IPS DF 6.9 (cell line): ENCODE results near the gene CHPF2.
A peak's percentile ranks its signal among the peaks of the same experiment; 100 is the strongest.

Source experiments
- DNase-seq: peaks from one replicate; pipeline ENCODE4 v3.0.0-alpha.2; 2013; ENCODE audit warnings: low read depth, low spot score
- H3K27ac ChIP-seq: one replicate; pipeline ENCODE4 v1.5.1; 2013; ENCODE audit warnings: low read length, control low read depth
- H3K27me3 ChIP-seq: 2 replicates; pipeline ENCODE4 v1.6.1; 2013; ENCODE audit warnings: mild to moderate bottlenecking, low read length; ENCODE audit not compliant: control insufficient read depth, insufficient read depth
- H3K36me3 ChIP-seq: 2 replicates; pipeline ENCODE4 v1.6.1; 2013; ENCODE audit warnings: low read length; ENCODE audit not compliant: control insufficient read depth, insufficient read depth
- H3K4me1 ChIP-seq: 2 replicates; pipeline ENCODE4 v1.6.1; 2013; ENCODE audit warnings: low read length; ENCODE audit not compliant: control insufficient read depth, insufficient read depth
- H3K4me3 ChIP-seq: 2 replicates; pipeline ENCODE4 v1.5.1; 2013; ENCODE audit warnings: mild to moderate bottlenecking, low read length
- H3K9me3 ChIP-seq: 2 replicates; pipeline ENCODE4 v1.6.1; 2013; ENCODE audit warnings: low read length, inconsistent platforms; ENCODE audit not compliant: control insufficient read depth, insufficient read depth
- WGBS: extraction: QIAGEN DNeasy Blood & Tissue Kit; methylation state at CpG from one replicate; pipeline ENCODE4 v1.1.7; 2013; ENCODE audit warnings: mixed read lengths, missing lambda C conversion rate; ENCODE audit not compliant: insufficient read length, insufficient coverage; 5-methylcytosine and 5-hydroxymethylcytosine counted together

Gene CHPF2

DNA sequence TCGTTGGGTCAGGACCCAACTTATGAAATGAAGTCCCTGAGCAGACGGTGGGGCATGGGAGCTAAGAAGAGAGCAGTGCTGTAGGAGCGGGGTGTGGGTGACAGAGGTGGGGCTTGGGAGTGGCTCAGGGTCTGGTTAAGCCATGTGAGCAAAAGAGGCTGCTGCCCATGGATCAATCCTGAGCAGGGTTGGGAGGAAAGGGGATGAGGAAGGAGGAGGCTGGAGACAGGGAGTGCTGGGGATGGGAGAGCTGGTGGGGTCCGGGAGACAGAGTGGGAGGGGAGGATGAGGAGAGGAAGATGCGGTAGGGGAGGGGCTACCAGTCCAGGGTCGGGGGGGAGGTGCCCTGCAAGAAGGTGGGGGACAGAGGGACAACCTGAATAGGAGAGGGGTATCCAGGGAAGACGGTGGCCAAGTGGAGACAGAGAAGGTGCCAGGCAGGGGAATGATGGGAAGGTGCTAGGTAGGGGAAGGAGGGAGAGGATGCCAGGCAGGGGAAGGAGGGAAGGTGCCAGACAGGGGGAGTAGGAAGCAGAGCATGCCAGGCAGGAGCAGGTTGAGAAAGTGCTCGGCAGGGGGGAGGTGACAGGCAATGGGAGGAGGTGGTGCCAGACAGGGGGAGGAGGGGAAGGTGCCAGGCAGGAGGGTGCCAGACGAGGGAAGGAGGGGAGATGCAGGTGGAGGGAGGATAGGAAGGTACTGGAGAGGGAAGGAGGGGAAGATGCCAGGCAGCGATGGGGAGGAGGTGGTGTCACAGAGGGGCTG is 43.7 kb downstream of the CHPF2 start:
- Histone ChIP-seq H3K4me3 (no peak overlapping the region), H3K36me3 (no peaks in the 10 kb centered on the region), H3K27ac (no peak overlapping the region), H3K4me1 (peaks cover 6% of the 10 kb centered on the region), H3K27me3 (no peaks in the 10 kb centered on the region; the same call in 1 of the 2 replicates), H3K9me3 (no peaks in the 10 kb centered on the region)
- WGBS, result no CpG with 5 or more reads among the region's 10 CpGs
- no peak for DNase-seq

DNA sequence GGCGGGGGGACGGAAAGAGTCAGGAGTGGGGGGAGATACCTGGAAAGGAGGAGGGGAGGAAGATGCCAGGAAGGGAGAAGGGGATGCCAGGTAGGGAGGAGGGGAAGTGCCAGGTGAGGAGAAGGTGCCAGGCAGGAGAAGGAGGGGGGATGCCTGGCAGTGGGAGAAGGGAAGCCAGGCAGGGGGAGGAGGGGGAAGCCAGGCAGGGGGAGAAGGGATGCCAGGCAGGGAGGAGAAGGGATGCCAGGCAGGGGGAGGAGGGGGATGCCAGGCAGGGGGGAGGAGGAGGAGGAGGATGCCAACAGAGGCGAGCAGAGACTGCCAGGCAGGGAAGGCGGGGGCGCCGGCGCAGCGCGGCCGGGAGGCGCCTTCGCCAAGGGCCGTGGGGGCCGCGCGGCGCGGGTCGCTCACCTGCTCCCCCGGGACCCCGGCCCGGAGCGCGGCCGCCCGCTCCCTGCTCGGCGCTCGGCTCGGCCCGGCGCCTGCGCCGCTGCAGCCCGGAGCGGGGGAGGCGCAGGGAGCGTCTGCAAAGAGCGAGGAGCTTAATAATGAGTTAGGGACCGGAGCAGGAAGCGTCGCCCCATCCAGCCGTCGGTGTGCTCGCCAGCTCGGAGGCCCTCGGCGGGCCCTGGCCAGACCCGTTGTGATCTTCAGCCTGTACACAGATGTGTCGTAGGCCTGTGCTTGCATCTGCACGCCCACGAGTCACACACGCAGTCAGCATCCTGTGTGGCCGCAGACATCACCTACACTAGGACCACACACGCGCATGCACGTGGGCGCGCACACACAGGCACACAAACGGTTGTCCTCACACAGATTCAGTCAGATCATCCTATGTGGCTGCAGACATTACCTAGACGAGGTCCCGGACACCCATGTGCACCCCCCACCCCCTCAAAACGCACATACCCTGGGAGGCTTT is 44.6 kb downstream of the CHPF2 start:
- no CpG with 5 or more reads among the region's 63 CpGs for WGBS
- Histone ChIP-seq H3K4me3 (peak overlapping the region; percentile 36; the same call in 1 of the 2 replicates), H3K36me3 (no peaks in the 10 kb centered on the region), H3K4me1 (peaks cover 6% of the 10 kb centered on the region), H3K27me3 (no peaks in the 10 kb centered on the region; the same call in 1 of the 2 replicates), H3K27ac (no peak overlapping the region), H3K9me3 (no peaks in the 10 kb centered on the region)
- no peak for DNase-seq

DNA sequence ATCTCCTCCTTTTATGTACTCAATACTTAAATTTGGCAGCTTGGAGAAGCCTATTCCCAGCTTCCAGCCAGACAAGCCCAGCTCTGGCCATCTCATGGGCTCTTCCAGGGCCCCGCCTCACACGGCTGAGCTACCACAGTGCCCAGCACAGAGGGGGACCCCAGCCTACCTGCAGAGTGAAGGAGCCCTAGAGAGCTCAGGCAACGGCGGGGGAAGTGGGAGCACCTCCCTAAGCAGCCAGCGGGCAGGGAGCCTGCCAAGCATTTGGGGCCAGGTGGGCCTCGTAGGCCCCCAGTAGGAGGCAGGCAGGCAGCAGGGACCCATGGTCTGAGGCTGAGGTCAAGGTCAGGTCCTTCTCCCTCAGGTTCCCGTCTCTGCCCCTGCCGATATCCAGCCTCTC is 45.3 kb downstream of the CHPF2 start:
- no peaks in the 10 kb centered on the region for H3K36me3 ChIP-seq
- no peaks in the 10 kb centered on the region for H3K9me3 ChIP-seq
- DNase-seq, result no peak
- peaks cover 7% of the 10 kb centered on the region for H3K4me1 ChIP-seq
- WGBS, result no CpG with 5 or more reads among the region's 8 CpGs
- H3K27ac ChIP-seq, result no peak overlapping the region
- no peaks in the 10 kb centered on the region; the same call in 1 of the 2 replicates for H3K27me3 ChIP-seq
- H3K4me3 ChIP-seq, result no peak overlapping the region

DNA sequence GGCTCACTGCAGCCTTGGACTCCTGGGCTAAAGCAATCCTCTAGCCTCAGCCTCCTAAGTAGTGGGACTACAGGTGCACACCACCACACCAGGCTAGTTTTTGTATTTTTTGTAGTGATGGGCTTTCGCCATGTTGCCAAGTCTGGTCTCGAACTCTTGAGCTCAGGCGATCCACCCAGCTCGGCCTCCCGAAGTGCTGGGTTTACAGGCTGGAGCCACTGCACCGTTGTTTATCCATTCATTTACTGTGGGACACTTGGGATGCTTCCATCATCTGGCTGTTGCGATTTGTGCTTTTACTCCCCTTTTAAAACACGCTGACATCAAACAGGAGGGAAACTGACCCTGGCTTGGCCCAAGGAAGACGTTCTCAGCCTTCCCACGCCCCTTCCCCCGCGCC is 46.7 kb downstream of the CHPF2 start:
- Histone ChIP-seq H3K9me3 (no peaks in the 10 kb centered on the region), H3K4me3 (no peak overlapping the region), H3K27me3 (no peaks in the 10 kb centered on the region; the same call in 1 of the 2 replicates), H3K36me3 (no peaks in the 10 kb centered on the region), H3K4me1 (peaks cover 7% of the 10 kb centered on the region), H3K27ac (no peak overlapping the region)
- DNase-seq, result no peak
- WGBS, result no CpG with 5 or more reads among the region's 12 CpGs

DNA sequence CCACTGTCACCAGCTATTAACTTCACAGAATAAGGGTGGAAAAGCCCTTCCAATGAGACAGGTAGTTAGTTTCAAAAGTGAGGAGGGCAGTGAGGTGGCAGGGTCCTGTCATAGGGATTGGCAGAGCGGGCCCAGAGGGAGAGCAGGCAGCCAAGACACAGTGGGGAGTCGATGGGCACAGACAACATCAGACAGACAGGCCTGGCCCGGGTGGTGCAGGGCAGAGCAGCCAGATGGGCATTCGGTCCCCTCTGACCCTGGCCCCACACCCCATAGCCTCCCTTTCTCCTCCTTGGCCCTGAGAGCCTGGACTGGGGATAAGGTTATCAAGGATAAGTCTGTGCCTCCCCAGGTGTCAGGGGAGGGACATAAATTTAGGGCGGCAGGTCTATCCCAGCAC is 47.6 kb downstream of the CHPF2 start:
- WGBS, result no CpG with 5 or more reads among the region's 5 CpGs
- H3K27me3 ChIP-seq, result no peaks in the 10 kb centered on the region; the same call in 1 of the 2 replicates
- H3K27ac ChIP-seq, result no peak overlapping the region
- H3K9me3 ChIP-seq, result no peaks in the 10 kb centered on the region
- H3K4me1 ChIP-seq, result peaks cover 7% of the 10 kb centered on the region
- DNase-seq, result no peak
- H3K4me3 ChIP-seq, result no peak overlapping the region
- H3K36me3 ChIP-seq, result no peaks in the 10 kb centered on the region

DNA sequence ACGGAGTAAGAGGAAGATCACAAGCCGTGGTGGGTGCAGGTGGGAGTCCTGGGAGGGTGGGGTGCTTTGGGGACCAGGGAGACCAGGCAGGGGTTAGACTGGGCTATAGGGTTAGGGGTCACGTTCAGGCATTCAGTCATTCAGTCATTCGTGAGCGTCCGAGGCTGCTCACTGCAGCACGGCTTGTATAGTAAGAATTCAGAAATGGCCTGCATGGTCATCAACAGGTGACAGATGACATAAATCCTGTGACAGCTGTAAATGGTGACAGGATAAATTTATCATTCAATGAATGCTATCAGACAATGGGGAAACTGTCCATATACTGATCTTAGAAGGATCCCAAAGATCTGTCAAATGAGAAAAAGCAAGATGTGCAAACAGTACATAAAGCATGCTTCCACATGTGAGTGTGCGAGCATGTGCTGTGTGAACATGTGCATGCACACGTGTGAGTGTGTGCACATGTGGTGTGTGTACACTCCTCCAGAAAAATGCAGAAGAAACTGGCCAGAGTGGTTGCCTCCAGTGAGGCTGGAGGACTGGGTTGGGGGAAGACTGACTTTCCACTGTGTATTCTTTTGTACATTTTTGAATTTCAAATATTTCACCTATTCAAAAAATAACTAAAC is 48.2 kb downstream of the CHPF2 start:
- H3K27ac ChIP-seq, result no peak overlapping the region
- H3K4me3 ChIP-seq, result no peak overlapping the region
- H3K36me3 ChIP-seq, result no peaks in the 10 kb centered on the region
- peaks cover 7% of the 10 kb centered on the region for H3K4me1 ChIP-seq
- no peaks in the 10 kb centered on the region for H3K9me3 ChIP-seq
- no peaks in the 10 kb centered on the region; the same call in 1 of the 2 replicates for H3K27me3 ChIP-seq
- DNase-seq, result no peak
- no CpG with 5 or more reads among the region's 9 CpGs for WGBS

DNA sequence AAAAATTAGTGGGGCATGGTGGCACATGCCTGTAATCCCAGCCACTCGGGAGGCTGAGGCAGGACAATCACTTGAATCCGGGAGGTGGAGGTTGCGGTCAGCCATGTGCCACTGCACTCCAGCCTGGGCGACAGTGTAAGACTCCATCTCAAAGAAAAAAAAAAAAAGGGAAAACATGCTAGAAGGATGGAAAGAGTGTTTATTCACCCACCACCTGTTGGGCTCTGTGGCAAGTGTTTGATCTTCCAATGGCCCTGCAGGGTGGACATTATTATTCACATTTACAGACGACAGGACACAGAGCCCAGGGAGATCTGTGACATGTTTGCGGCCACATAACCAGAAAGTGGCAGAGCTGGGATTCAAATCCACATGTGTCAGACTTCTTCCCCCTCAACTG is 49.4 kb downstream of the CHPF2 start:
- H3K36me3 ChIP-seq, result no peaks in the 10 kb centered on the region
- H3K27me3 ChIP-seq, result no peaks in the 10 kb centered on the region
- DNase-seq, result no peak
- H3K9me3 ChIP-seq, result no peaks in the 10 kb centered on the region
- H3K4me1 ChIP-seq, result peaks cover 6% of the 10 kb centered on the region
- H3K27ac ChIP-seq, result no peak overlapping the region
- no CpG with 5 or more reads among the region's 6 CpGs for WGBS
- no peak overlapping the region for H3K4me3 ChIP-seq

DNA sequence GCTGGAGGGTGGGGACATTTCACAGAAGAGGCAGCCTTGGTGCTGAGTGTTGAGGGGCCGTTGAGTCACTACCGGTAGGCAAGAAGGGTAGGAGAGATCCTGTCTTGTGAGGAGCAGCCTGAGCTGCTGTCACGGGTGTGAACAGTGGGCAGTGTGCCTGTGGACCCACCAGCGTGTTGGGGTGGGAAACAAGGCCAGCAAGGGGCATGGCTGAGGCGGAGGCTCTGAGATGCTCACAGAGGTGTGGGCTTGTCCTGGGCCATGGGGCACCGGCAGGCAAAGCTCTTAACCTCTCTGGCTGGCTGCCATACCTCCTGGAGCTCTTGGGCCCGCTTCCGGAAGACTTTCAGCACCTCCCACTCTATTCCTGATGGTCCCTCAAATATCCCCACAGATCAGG is 49.8 kb downstream of the CHPF2 start:
- no peak for DNase-seq
- no CpG with 5 or more reads among the region's 8 CpGs for WGBS
- no peak overlapping the region for H3K27ac ChIP-seq
- no peaks in the 10 kb centered on the region for H3K27me3 ChIP-seq
- no peaks in the 10 kb centered on the region for H3K9me3 ChIP-seq
- H3K4me3 ChIP-seq, result no peak overlapping the region
- H3K4me1 ChIP-seq, result peaks cover 6% of the 10 kb centered on the region
- H3K36me3 ChIP-seq, result no peaks in the 10 kb centered on the region

DNA sequence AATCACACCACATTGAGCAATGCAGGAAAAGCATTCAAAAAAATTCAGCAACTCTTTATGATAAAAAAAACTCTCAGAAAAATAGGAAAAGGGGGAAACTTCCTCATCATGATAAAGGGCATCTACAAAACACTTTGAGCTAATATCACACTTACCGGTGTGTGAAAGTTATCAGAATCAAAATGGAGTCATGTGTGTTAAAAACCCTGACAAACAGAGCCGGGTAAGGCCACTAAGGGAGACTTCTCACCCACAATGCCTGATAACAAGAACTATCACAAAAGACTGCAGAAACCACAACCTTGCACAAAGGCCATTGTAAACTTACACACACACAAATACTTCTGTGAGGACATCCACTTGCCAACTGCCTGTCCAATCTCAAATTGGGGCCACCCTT is 51.0 kb downstream of the CHPF2 start:
- no peak overlapping the region for H3K4me3 ChIP-seq
- H3K27me3 ChIP-seq, result no peaks in the 10 kb centered on the region
- no peak for DNase-seq
- peaks cover 2% of the 10 kb centered on the region; the same call in 1 of the 2 replicates for H3K4me1 ChIP-seq
- H3K9me3 ChIP-seq, result no peaks in the 10 kb centered on the region
- H3K36me3 ChIP-seq, result no peaks in the 10 kb centered on the region
- no CpG with 5 or more reads among the region's 2 CpGs for WGBS
- H3K27ac ChIP-seq, result no peak overlapping the region

DNA sequence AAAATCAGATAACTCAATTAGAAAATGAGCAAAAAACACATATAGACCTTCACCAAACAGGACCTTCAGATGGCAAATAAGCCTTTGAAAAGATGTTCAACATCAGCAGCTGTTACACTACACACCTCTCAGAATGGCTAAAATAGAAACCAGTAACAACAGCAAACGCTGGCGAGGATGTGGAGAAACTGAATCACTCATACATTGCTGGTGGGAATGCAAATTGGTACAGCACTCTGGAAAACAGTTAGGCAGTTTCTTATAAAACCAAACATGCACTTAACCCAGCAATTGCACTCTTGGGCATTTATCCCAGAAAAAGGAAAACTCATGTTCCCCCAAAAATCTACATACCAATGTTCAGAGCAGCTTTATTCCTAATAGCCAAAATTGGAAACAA is 53.9 kb downstream of the CHPF2 start:
- H3K27ac ChIP-seq, result no peak overlapping the region
- H3K27me3 ChIP-seq, result no peaks in the 10 kb centered on the region
- DNase-seq, result no peak
- H3K4me1 ChIP-seq, result peaks cover 2% of the 10 kb centered on the region; the same call in 1 of the 2 replicates
- H3K4me3 ChIP-seq, result no peak overlapping the region
- no peaks in the 10 kb centered on the region for H3K36me3 ChIP-seq
- WGBS, result no CpG with 5 or more reads among the region's 2 CpGs
- H3K9me3 ChIP-seq, result no peaks in the 10 kb centered on the region
